HepG2 (cell line): ENCODE results near the gene FAM222B. TPM values are rescaled to one million over a fixed set of nuclear protein-coding genes. Genes with fewer than 3 reads are reported as not detected.

ENCODE experiments used
- AHR ChIP-seq: IDR thresholded peaks from 2 replicates; pipeline ENCODE4 v1.6.1; 2018; ENCODE audit warnings: missing genetic modification reagents, missing compliant biosample characterization
- CBFB ChIP-seq: sonication (generic); formaldehyde crosslinking; IDR thresholded peaks from 2 replicates; pipeline ENCODE4 v1.4.0; 2020; ENCODE audit warnings: missing genetic modification reagents
- EHMT2 ChIP-seq: fragments of 200-600 bp; sonication (generic); IDR thresholded peaks from 2 replicates; pipeline ENCODE4 v1.7.0; 2017; ENCODE audit warnings: antibody characterized with exemption, low read depth, low read length, borderline replicate concordance
- GABPA ChIP-seq, 2 experiments: IDR thresholded peaks; 2 replicates each; pipeline ENCODE4 v1.6.1; 2011 to 2016; ENCODE audit warnings: low read depth in 2 of 2, low read length in 1 of 2, missing biosample characterization in 1 of 2, missing genetic modification characterization in 1 of 2
- JUND ChIP-seq: sonication (generic); formaldehyde crosslinking; IDR thresholded peaks from 2 replicates; pipeline ENCODE4 v1.8.0; 2022; ENCODE audit warnings: mild to moderate bottlenecking, missing genetic modification reagents
- LCORL ChIP-seq, 2 experiments: fragments of 450-650 bp in 1 of 2; sonication (generic) in 1 of 2; formaldehyde crosslinking in 1 of 2; IDR thresholded peaks; 2 replicates each; pipeline versions ENCODE4 v1.5.0 to v1.6.1; 2017 to 2020; ENCODE audit warnings: antibody characterized with exemption in 1 of 2, missing genetic modification reagents in 1 of 2
- MBD4 ChIP-seq: IDR thresholded peaks from 2 replicates; pipeline ENCODE4 v1.6.1; 2012; ENCODE audit warnings: low read length, inconsistent platforms, borderline replicate concordance
- NFRKB ChIP-seq: fragments of 450-650 bp; IDR thresholded peaks from 2 replicates; pipeline ENCODE4 v1.6.1; 2017
- NRL ChIP-seq: sonication (generic); formaldehyde crosslinking; IDR thresholded peaks from 2 replicates; pipeline ENCODE4 v1.5.0; 2020; ENCODE audit warnings: missing genetic modification reagents, mild to moderate bottlenecking, moderate library complexity, borderline replicate concordance
- PHF8 ChIP-seq: sonication (generic); formaldehyde crosslinking; IDR thresholded peaks from 2 replicates; pipeline ENCODE4 v1.5.0; 2020; ENCODE audit warnings: missing genetic modification reagents
- RNF2 ChIP-seq: fragments of 450-650 bp; conservative IDR thresholded peaks from 2 replicates; pipeline ENCODE4 v1.6.1; 2016; ENCODE audit warnings: low read depth
- SETDB1 ChIP-seq: sonication (generic); formaldehyde crosslinking; IDR thresholded peaks from 2 replicates; pipeline ENCODE4 v1.5.1; 2020; ENCODE audit warnings: missing genetic modification reagents, mild to moderate bottlenecking, borderline replicate concordance
- SNAPC2 ChIP-seq: sonication (generic); formaldehyde crosslinking; IDR thresholded peaks from 2 replicates; pipeline ENCODE4 v1.8.1; 2022; ENCODE audit warnings: mild to moderate bottlenecking, missing genetic modification reagents
- TAF15 ChIP-seq: fragments of 200-400 bp; formaldehyde crosslinking; IDR thresholded peaks from one replicate; pipeline ENCODE4 v1.6.1; 2018; ENCODE audit warnings: mild to moderate bottlenecking, low read depth, low read length; ENCODE audit not compliant: poor library complexity, severe bottlenecking
- U2AF2 ChIP-seq: fragments of 200-400 bp; formaldehyde crosslinking; IDR thresholded peaks from 2 replicates; pipeline ENCODE4 v1.6.1; 2017; ENCODE audit warnings: low read depth, mild to moderate bottlenecking, low read length
- ZBTB21 ChIP-seq: sonication (generic); formaldehyde crosslinking; IDR thresholded peaks from 2 replicates; pipeline ENCODE4 v1.4.0; 2020; ENCODE audit warnings: missing genetic modification reagents
- ZFAT ChIP-seq: sonication (generic); formaldehyde crosslinking; conservative IDR thresholded peaks from 2 replicates; pipeline ENCODE4 v1.8.1; 2023; ENCODE audit warnings: missing genetic modification reagents, inconsistent platforms
- ZFX ChIP-seq: sonication (generic); formaldehyde crosslinking; IDR thresholded peaks from 2 replicates; pipeline ENCODE4 v1.4.0; 2020; ENCODE audit warnings: mild to moderate bottlenecking, low read depth, missing genetic modification reagents, moderate library complexity
- ZNF234 ChIP-seq: sonication (generic); formaldehyde crosslinking; conservative IDR thresholded peaks from 2 replicates; pipeline ENCODE4 v1.5.1; 2020; ENCODE audit warnings: mild to moderate bottlenecking, missing genetic modification reagents
- ZNF781 ChIP-seq: sonication (generic); formaldehyde crosslinking; IDR thresholded peaks from 2 replicates; pipeline ENCODE4 v1.5.1; 2020; ENCODE audit warnings: borderline replicate concordance, mild to moderate bottlenecking, missing genetic modification reagents; ENCODE audit errors: not compliant biosample characterization
- polyA plus RNA-seq, 8 experiments: library from polyadenylated mRNA; depleted of rRNA in 3 of 8; stranded (reverse) in 7 of 8; unstranded in 1 of 8; fragments of >200 nt; fragmentation: Illumina TruSeq in 4 of 8; extraction: Trizol in 4 of 8; gene quantifications; 2 replicates each; pipeline versions ENCODE4 v1.2.1 to v1.2.3, GENCODE V29; 2011 to 2016; ENCODE audit warnings: low read depth in 4 of 8, missing spikeins in 1 of 8, mixed read lengths in 1 of 8; ENCODE audit not compliant: insufficient read depth in 1 of 8
- total RNA-seq, 5 experiments: library from RNA; depleted of rRNA; stranded (reverse); fragments of >200 nt; fragmentation: Illumina TruSeq; extraction: Trizol; gene quantifications; 2 replicates each; pipeline ENCODE4 v1.2.3, GENCODE V29; 2016; ENCODE audit warnings: low read depth in 1 of 5
- TF ChIP-seq, protein P1 (sequence below): IDR thresholded peaks from 2 replicates; pipeline ENCODE4 v1.6.1; 2016; ENCODE audit warnings: low read depth, borderline replicate concordance
- TF ChIP-seq, protein P2 (sequence below): sonication (generic); formaldehyde crosslinking; IDR thresholded peaks from 2 replicates; pipeline ENCODE4 v1.4.0; 2020; ENCODE audit warnings: missing genetic modification reagents
- TF ChIP-seq, protein P3 (sequence below), 2 experiments: sonication (generic) in 1 of 2; formaldehyde crosslinking in 1 of 2; IDR thresholded peaks; 2 replicates each; pipeline versions ENCODE4 v1.4.0 to v1.6.1; 2018 to 2020; ENCODE audit warnings: missing genetic modification reagents in 2 of 2, borderline replicate concordance in 1 of 2, low read depth in 1 of 2, mild to moderate bottlenecking in 1 of 2, missing biosample characterization in 1 of 2

The FAM222B gene
- total and polyA plus RNA-seq, 2 of the 13 experiments (the other 11 are each of a cell fraction or from before 2014, with no cell fraction given): 3.5 to 7.3 TPM

DNA sequence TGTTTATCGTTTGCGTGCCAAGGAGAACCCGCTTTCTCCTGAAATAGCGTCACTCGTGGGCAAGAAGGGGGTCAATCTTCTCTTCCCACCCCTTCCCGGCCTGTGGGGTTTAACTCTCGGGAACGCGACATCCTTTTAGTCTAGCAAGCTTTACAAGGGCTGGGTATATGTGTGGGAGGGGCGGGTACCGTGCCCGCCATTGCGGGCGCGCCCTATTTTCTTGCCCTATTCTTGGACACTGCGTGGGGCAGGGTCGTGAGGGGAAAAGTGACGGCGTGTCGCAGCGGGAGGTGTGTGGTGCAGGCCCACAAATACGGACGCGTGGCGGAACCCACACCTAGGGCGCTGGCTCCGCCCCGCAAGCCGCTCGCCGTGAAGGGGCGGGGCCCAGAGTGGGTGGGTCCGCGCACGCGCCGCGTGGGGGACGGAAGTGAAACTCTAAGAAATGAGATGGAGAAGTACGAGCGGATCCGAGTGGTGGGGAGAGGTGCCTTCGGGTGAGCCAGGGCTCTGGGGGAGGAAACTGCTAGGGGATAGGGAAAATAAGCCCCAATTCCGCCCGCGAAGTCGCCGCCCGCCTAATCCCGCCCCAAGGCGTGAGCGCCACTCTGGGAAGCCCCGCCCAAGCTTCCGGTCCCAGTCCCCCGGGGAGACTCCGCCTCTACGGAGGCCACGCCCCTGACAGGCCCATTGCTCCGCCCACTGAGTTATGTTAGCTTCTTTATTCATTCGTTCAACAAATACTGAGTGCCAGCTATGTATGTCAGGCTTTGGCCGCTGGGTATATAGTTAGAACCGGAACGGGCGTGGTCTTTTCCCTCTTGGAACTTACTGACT is 114.0 kb downstream of the FAM222B start, which contains the start of gene NEK8 (continued):
- TF ChIP-seq, protein P1, sequence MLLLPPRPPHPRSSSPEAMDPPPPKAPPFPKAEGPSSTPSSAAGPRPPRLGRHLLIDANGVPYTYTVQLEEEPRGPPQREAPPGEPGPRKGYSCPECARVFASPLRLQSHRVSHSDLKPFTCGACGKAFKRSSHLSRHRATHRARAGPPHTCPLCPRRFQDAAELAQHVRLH (CRISPR knock-in tag): no peak
- TF ChIP-seq GABPA (IDR thresholded peaks at IDR 0.05; ENCODE audit: low read depth, low read length) (peak; percentile 50), GABPA (CRISPR knock-in tag; IDR thresholded peaks at IDR 0.05; ENCODE audit: low read depth) (peak; percentile 84), U2AF2 (no peak), PHF8 (peak; percentile 84), ZBTB21 (no peak), SNAPC2 (CRISPR knock-in tag) (peak; percentile 88; the same call in 1 of the 2 replicates), NFRKB (no peak), LCORL (IDR thresholded peaks at IDR 0.05) (no peak), LCORL (CRISPR knock-in tag; IDR thresholded peaks at IDR 0.05) (no peak), ZNF234 (CRISPR knock-in tag) (no peak), ZNF781 (CRISPR knock-in tag) (peak; percentile 26), TAF15 (no peak), MBD4 (no peak), JUND (CRISPR knock-in tag) (peak; percentile 63; the same call in 1 of the 2 replicates), ZFX (CRISPR knock-in tag) (peak; percentile 87), ZFAT (CRISPR knock-in tag) (0 out of 2 replicates have a peak, but pooled peaks have one; percentile 5), EHMT2 (no peak), AHR (CRISPR knock-in tag) (0 out of 2 replicates have a peak, but pooled peaks have one; percentile 9), SETDB1 (CRISPR knock-in tag) (no peak), NRL (CRISPR knock-in tag) (no peak), CBFB (CRISPR knock-in tag) (no peak), RNF2 (no peak)
- TF ChIP-seq, protein P2, sequence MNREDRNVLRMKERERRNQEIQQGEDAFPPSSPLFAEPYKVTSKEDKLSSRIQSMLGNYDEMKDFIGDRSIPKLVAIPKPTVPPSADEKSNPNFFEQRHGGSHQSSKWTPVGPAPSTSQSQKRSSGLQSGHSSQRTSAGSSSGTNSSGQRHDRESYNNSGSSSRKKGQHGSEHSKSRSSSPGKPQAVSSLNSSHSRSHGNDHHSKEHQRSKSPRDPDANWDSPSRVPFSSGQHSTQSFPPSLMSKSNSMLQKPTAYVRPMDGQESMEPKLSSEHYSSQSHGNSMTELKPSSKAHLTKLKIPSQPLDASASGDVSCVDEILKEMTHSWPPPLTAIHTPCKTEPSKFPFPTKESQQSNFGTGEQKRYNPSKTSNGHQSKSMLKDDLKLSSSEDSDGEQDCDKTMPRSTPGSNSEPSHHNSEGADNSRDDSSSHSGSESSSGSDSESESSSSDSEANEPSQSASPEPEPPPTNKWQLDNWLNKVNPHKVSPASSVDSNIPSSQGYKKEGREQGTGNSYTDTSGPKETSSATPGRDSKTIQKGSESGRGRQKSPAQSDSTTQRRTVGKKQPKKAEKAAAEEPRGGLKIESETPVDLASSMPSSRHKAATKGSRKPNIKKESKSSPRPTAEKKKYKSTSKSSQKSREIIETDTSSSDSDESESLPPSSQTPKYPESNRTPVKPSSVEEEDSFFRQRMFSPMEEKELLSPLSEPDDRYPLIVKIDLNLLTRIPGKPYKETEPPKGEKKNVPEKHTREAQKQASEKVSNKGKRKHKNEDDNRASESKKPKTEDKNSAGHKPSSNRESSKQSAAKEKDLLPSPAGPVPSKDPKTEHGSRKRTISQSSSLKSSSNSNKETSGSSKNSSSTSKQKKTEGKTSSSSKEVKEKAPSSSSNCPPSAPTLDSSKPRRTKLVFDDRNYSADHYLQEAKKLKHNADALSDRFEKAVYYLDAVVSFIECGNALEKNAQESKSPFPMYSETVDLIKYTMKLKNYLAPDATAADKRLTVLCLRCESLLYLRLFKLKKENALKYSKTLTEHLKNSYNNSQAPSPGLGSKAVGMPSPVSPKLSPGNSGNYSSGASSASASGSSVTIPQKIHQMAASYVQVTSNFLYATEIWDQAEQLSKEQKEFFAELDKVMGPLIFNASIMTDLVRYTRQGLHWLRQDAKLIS (CRISPR knock-in tag): no peak
- TF ChIP-seq, protein P3, sequence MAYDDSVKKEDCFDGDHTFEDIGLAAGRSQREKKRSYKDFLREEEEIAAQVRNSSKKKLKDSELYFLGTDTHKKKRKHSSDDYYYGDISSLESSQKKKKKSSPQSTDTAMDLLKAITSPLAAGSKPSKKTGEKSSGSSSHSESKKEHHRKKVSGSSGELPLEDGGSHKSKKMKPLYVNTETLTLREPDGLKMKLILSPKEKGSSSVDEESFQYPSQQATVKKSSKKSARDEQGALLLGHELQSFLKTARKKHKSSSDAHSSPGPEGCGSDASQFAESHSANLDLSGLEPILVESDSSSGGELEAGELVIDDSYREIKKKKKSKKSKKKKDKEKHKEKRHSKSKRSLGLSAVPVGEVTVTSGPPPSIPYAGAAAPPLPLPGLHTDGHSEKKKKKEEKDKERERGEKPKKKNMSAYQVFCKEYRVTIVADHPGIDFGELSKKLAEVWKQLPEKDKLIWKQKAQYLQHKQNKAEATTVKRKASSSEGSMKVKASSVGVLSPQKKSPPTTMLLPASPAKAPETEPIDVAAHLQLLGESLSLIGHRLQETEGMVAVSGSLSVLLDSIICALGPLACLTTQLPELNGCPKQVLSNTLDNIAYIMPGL (CRISPR knock-in tag; IDR thresholded peaks at IDR 0.05; ENCODE audit: borderline replicate concordance in 1 of 2, low read depth in 1 of 2): peak in 1 of 2 experiments; percentile 70; a peak in 1 of 4 replicates
